GM06990 (cell line): ENCODE measurements around the gene ROR2.

Experiments used
- DNase-seq: peaks from one replicate; pipeline ENCODE4 v3.0.0-alpha.2; 2011; ENCODE audit not compliant: insufficient read length; ENCODE audit errors: extremely low read depth
- H3K27me3 ChIP-seq: replicated peaks from 2 replicates; pipeline ENCODE4 v1.6.0; 2011; ENCODE audit warnings: low read length; ENCODE audit not compliant: control insufficient read depth, insufficient read depth
- H3K36me3 ChIP-seq: 2 replicates; pipeline ENCODE4 v1.5.1; 2011; ENCODE audit warnings: low read length; ENCODE audit not compliant: control insufficient read depth, insufficient read depth
- H3K4me3 ChIP-seq: replicated peaks from 2 replicates; pipeline ENCODE4 v1.5.1; 2011; ENCODE audit warnings: low read depth, mild to moderate bottlenecking, control low read depth, low read length
- CTCF ChIP-seq: IDR thresholded peaks from 2 replicates; pipeline ENCODE4 v1.5.1; 2011; ENCODE audit warnings: low read length, control low read depth, mild to moderate bottlenecking, inconsistent platforms; ENCODE audit not compliant: insufficient read depth, poor library complexity, severe bottlenecking

ROR2 gene

GRCh38 chr9:91730806-91731205, 219.2 kb downstream of the ROR2 start:
- no peak overlapping the region for H3K4me3 ChIP-seq
- DNase-seq = no peak
- H3K27me3 ChIP-seq = no peaks in the 10 kb centered on the region
- no peak for TF ChIP-seq CTCF
- no peaks in the 10 kb centered on the region for H3K36me3 ChIP-seq

DNA sequence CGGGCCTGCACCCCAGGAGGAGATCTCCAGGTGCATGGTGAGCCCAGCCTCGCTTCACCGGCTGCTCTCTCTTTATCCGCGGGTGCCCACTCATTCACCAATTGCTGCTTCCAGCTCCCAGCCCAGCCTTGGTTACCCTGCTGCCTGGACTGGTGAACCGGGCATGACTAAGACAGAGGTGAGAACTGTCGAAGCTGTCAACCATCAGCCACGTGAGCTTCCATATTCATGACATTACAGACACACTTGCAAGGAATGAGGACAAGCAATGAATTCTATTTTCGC, 220.5 kb downstream of the ROR2 start:
- TF ChIP-seq CTCF = no peak
- Histone ChIP-seq H3K27me3 (no peaks in the 10 kb centered on the region; the same call in 1 of the 2 replicates), H3K36me3 (no peaks in the 10 kb centered on the region), H3K4me3 (no peak overlapping the region)
- no peak for DNase-seq

DNA sequence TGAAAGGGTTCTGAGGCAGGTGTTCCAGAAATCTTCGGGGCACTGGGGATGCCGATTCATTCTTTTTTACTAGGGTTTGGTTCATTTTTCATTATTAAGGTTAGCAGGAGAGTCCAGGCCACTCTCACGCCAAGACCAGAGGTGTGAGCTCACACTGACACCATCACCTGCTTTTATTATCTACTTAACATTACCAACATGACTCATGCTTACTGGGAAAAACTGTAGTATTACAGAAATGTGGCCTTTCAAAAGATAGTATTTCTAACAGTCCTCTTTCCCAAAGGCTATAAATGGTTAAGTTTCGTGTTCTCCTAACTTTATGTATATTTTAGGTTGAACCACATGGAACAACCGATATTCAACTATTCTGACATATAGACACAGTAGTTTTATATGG, 222.1 kb downstream of the ROR2 start:
- Histone ChIP-seq H3K27me3 (no peaks in the 10 kb centered on the region; the same call in 1 of the 2 replicates), H3K4me3 (no peak overlapping the region), H3K36me3 (no peaks in the 10 kb centered on the region)
- no peak for TF ChIP-seq CTCF
- no peak for DNase-seq

GRCh38 chr9:91727316-91727861, 222.6 kb downstream of the ROR2 start:
- H3K27me3 ChIP-seq = no peaks in the 10 kb centered on the region; the same call in 1 of the 2 replicates
- no peak for DNase-seq
- H3K4me3 ChIP-seq = no peak overlapping the region
- no peaks in the 10 kb centered on the region for H3K36me3 ChIP-seq
- TF ChIP-seq CTCF = peak; percentile 67

GRCh38 chr9:91726406-91727100, 223.5 kb downstream of the ROR2 start:
- TF ChIP-seq CTCF = no peak
- no peaks in the 10 kb centered on the region for H3K36me3 ChIP-seq
- no peak overlapping the region for H3K4me3 ChIP-seq
- peaks cover 1% of the 10 kb centered on the region; the same call in 1 of the 2 replicates for H3K27me3 ChIP-seq
- no peak for DNase-seq
